ENCODE measurements around the gene TSNAXIP1.
"Not testable (repeated sequence)": the region's sequence is repeated elsewhere in the genome, so short reads cannot be mapped to it uniquely, and the experiment has no call there.

The TSNAXIP1 gene

GRCh38 chr16:67833030-67833414 is 26.3 kb downstream of the TSNAXIP1 start:
- peak overlapping the region; percentile 75 for H3K4me3 ChIP-seq (ENCODE audit: low read length)
- no peak for DNase-seq (ENCODE audit: low read depth)
- TF ChIP-seq CTCF (conservative IDR thresholded peaks at IDR 0.05; ENCODE audit: low read depth, low read length): no peak

- peak overlapping the region; percentile 75 for H3K4me3 ChIP-seq (ENCODE audit: low read length)
- no peak for DNase-seq (ENCODE audit: low read depth)
- TF ChIP-seq CTCF (conservative IDR thresholded peaks at IDR 0.05; ENCODE audit: low read depth, low read length): no peak
Observed at GRCh38 chr16:67833415-67834241, 26.9 kb downstream of the TSNAXIP1 start.

GRCh38 chr16:67834242-67834614 is 27.5 kb downstream of the TSNAXIP1 start:
- DNase-seq (ENCODE audit: low read depth): no peak
- H3K4me3 ChIP-seq (ENCODE audit: low read length): peak overlapping the region; percentile 75
- no peak for TF ChIP-seq CTCF (conservative IDR thresholded peaks at IDR 0.05; ENCODE audit: low read depth, low read length)

GRCh38 chr16:67837190-67837589 is 30.5 kb downstream of the TSNAXIP1 start:
- H3K4me3 ChIP-seq (ENCODE audit: low read length); DNase-seq (ENCODE audit: low read depth): not testable (repeated sequence)

GRCh38 chr16:67837811-67838210 is 31.1 kb downstream of the TSNAXIP1 start:
- no peak for TF ChIP-seq CTCF (conservative IDR thresholded peaks at IDR 0.05; ENCODE audit: low read depth, low read length)
- no peak overlapping the region for H3K4me3 ChIP-seq (ENCODE audit: low read length)
- peak; percentile 31 for DNase-seq (ENCODE audit: low read depth)

GRCh38 chr16:67841198-67841815 is 34.6 kb downstream of the TSNAXIP1 start:
- H3K4me3 ChIP-seq (ENCODE audit: low read length): peak overlapping the region; percentile 96
- TF ChIP-seq CTCF (conservative IDR thresholded peaks at IDR 0.05; ENCODE audit: low read depth, low read length): no peak
- no peak for DNase-seq (ENCODE audit: low read depth)

- peak within 1 kb of the TSS; percentile 96 for H3K4me3 ChIP-seq (ENCODE audit: low read length)
- peak; percentile 84 for TF ChIP-seq CTCF (conservative IDR thresholded peaks at IDR 0.05; ENCODE audit: low read depth, low read length)
- peak; percentile 74 for DNase-seq (ENCODE audit: low read depth)
Observed at GRCh38 chr16:67841816-67842508, 35.3 kb downstream of the TSNAXIP1 start, which contains the start of gene THAP11. TSS of gene THAP11 (plus strand) at chr16:67842320. CDS start at chr16:67842555, 235 bp downstream.

Measured in retinal pigment epithelial cell (primary cell).